ENCODE results near the gene DALRD3.
A peak's percentile ranks its signal among the peaks of the same experiment; 100 is the strongest.

DALRD3 gene

DNA sequence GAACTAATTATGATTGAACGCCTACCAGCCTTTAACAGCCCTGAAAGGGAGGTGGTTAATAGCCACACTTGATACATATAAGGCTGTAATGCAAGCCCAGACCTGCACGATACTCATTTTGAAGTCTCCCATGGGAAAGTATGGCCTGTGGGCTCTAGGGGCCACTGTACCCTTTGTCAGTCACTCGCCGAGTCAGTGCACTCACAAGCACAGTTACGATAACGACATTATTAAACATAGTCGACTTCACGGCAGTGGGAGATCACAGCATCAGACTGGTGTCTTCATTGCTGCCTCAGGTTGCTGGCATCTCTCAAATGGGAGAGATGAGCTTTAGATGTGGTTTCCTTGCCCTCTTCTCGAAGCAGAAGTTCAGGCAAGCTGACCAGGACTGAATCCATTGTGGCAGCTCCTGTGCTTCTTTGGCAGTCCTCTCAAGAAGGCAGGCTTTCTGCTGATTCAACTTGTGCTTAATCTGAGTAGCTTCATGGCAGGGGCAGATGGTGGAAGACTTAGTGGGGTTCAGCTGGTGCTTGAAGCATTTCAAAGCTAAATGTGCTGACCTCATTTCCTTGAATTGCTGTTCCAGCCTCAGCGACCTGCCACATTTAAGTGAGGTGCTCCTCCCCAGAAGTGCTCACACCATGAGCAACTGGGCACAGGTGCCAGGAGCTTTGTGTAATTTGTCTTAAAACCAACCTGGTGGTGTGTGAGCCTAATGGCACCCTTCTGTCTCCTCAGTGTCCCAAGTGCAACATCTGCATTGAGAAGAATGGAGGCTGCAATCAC lies 44.1 kb downstream of the DALRD3 start:
- H3K4me3 ChIP-seq (ENCODE audit: low read length): no peak overlapping the region
- TF ChIP-seq, protein P1, sequence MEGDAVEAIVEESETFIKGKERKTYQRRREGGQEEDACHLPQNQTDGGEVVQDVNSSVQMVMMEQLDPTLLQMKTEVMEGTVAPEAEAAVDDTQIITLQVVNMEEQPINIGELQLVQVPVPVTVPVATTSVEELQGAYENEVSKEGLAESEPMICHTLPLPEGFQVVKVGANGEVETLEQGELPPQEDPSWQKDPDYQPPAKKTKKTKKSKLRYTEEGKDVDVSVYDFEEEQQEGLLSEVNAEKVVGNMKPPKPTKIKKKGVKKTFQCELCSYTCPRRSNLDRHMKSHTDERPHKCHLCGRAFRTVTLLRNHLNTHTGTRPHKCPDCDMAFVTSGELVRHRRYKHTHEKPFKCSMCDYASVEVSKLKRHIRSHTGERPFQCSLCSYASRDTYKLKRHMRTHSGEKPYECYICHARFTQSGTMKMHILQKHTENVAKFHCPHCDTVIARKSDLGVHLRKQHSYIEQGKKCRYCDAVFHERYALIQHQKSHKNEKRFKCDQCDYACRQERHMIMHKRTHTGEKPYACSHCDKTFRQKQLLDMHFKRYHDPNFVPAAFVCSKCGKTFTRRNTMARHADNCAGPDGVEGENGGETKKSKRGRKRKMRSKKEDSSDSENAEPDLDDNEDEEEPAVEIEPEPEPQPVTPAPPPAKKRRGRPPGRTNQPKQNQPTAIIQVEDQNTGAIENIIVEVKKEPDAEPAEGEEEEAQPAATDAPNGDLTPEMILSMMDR (IDR thresholded peaks at IDR 0.05; ENCODE audit: insufficient read depth, low read depth, low read length, missing control alignments): no peak
- DNase-seq (ENCODE audit: low read depth): no peak

DNA sequence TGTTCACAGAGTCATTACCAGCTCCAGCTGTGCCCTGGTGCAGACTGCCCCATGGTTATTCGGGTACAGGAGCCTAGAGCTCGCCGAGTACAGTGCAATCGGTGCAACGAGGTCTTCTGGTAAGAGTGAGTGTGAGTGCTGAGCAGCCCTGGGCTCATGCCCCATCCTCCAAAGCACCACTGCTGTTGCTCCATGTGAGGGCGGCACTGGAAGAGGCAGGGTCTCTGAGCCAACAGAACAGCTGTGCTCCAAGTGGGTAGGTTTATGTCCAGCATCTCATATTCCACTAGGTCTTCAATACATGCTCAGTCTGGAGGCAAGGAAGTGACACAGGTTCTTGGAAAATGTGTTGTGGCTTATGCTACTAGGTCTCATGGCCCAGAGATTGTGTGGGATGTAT lies 47.8 kb downstream of the DALRD3 start:
- H3K4me3 ChIP-seq (ENCODE audit: low read length): no peak overlapping the region

DNA sequence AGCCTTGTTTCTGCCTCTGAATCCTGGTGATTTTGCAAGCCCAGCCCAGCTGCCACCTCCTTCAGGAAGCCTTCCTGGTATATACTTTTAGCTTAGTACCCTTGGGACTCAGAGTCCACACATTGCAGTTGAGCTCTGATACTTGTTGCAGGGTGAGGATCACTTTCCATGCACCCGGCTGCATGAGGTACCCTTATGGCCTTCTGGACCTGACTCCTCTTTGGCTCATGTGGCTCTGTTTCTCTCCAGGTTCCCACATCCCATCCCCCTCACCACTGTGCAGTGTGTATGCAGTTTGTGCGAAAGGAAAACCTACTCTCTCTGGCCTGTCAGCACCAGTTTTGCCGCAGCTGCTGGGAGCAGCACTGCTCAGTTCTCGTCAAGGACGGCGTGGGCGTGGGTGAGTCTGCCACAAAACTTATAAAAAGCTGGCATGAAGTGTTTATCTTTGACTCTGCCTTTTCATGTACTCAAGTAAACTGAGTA lies 51.5 kb downstream of the DALRD3 start:
- peak; percentile 36 for DNase-seq (ENCODE audit: low read depth)
- no peak overlapping the region for H3K4me3 ChIP-seq (ENCODE audit: low read length)
- TF ChIP-seq, protein P1 (IDR thresholded peaks at IDR 0.05; ENCODE audit: insufficient read depth, low read depth, low read length, missing control alignments): no peak

More for the DNA sequence above, 47.8 kb downstream of the DALRD3 start:
- TF ChIP-seq, protein P1 (IDR thresholded peaks at IDR 0.05; ENCODE audit: insufficient read depth, low read depth, low read length, missing control alignments): no peak
- DNase-seq (ENCODE audit: low read depth): no peak

DNA sequence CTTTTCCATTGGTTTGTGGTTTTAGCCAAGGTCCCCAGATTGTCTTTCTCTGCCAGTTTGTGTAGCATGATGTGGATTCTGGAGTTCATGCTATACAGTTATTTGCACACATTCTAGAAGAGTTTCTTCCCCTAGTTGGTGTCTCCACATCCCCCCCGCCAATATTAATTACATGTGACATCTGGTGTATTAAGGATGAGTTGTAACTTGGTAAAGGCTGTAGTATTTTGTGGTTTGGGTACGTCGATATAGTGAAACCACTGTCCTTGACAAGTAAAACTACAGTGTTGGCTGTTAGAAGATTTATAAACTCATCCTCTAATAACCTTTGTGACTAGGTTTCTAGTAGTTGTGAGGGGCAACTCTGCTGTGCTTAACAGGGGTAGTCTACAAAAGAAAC lies 52.0 kb downstream of the DALRD3 start:
- DNase-seq (ENCODE audit: low read depth): no peak
- TF ChIP-seq, protein P1 (IDR thresholded peaks at IDR 0.05; ENCODE audit: insufficient read depth, low read depth, low read length, missing control alignments): no peak

More for the DNA sequence above, 52.0 kb downstream of the DALRD3 start:
- no peak overlapping the region for H3K4me3 ChIP-seq (ENCODE audit: low read length)
